NB4 (cell line): Measurements from ENCODE around the gene SMARCA2.

Experiments used
- DNase-seq: peaks from one replicate; pipeline ENCODE4 v3.0.0; 2010; ENCODE audit warnings: low read depth
- H3K4me3 ChIP-seq: one replicate; pipeline ENCODE4 v1.5.1; 2011; ENCODE audit warnings: mild to moderate bottlenecking, low read depth, low read length, moderate library complexity
- MYC ChIP-seq: IDR thresholded peaks from 2 replicates; pipeline ENCODE4 v1.6.1; 2011; ENCODE audit warnings: low read depth, low read length
- POLR2A ChIP-seq: IDR thresholded peaks from 2 replicates; pipeline ENCODE4 v1.6.1; 2011; ENCODE audit warnings: mild to moderate bottlenecking; ENCODE audit not compliant: insufficient read length; ENCODE audit errors: extremely low read depth
- TF ChIP-seq, protein P1 (sequence below): IDR thresholded peaks from 2 replicates; pipeline ENCODE4 v1.6.1; 2011; ENCODE audit warnings: low read depth, low read length
- TF ChIP-seq, protein P2 (sequence below): IDR thresholded peaks from one replicate; pipeline ENCODE4 v1.5.1; 2012; ENCODE audit warnings: low read depth, low read length

SMARCA2 gene

DNA sequence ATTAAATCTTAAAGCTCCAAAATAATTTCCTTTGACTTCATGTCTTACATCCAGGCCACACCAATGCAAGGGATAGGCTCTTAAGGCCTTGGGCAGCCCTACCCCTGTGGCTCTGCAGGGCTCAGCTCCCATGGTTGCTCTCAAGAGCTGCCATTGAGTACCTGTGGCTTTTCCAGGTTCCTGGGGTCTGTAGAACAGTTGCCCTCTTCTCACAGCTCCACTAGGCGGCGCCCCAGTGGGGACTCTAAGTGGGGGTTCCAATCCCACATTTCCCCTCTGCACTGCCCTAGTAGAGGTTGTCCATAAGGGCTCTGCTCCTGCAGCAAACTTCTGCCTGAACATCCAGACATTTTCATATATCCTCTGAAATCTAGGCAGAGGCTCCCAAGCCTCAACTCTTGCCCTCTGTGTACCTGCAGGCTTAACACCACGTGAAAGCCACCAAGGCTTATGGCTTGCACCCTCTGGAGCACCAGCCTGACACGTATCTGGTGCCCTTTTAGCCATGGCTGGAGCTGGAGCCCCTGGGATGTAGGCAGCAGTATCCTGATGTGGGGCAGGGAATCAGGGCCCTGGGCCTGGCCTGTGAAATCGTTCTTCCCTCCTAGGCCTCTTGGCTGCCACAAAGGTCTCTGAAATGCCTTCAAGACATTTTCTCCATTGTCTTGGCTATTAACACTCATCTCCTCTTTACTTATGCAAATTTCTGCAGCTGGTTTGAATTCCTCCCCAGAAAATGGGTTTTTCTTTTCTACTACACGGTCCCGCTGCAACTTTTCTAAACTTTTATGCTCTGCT, 185.1 kb downstream of the SMARCA2 start:
- no peak overlapping the region for H3K4me3 ChIP-seq
- DNase-seq: no peak
- TF ChIP-seq, protein P1, sequence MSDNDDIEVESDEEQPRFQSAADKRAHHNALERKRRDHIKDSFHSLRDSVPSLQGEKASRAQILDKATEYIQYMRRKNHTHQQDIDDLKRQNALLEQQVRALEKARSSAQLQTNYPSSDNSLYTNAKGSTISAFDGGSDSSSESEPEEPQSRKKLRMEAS: no peak
- TF ChIP-seq MYC (no peak), POLR2A (no peak)
- TF ChIP-seq, protein P2, sequence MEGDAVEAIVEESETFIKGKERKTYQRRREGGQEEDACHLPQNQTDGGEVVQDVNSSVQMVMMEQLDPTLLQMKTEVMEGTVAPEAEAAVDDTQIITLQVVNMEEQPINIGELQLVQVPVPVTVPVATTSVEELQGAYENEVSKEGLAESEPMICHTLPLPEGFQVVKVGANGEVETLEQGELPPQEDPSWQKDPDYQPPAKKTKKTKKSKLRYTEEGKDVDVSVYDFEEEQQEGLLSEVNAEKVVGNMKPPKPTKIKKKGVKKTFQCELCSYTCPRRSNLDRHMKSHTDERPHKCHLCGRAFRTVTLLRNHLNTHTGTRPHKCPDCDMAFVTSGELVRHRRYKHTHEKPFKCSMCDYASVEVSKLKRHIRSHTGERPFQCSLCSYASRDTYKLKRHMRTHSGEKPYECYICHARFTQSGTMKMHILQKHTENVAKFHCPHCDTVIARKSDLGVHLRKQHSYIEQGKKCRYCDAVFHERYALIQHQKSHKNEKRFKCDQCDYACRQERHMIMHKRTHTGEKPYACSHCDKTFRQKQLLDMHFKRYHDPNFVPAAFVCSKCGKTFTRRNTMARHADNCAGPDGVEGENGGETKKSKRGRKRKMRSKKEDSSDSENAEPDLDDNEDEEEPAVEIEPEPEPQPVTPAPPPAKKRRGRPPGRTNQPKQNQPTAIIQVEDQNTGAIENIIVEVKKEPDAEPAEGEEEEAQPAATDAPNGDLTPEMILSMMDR: peak; percentile 3

DNA sequence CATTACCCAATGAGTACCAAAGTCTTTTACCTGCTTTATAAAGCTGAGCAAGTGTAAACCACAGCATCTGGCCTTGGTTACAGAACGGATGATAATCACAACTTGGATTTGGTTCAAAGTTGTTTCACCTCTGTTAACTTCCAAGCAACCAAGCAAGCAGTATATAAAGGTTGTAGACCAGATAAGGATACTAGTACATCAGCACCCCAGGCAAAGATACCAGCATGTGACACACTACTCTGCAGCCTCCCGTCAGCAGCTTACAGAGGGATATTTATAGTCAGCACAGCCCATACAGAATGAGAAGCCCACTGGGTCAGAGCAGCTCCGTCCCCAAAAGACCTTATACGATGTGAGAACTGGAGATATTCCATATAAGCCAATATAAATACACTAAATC, 193.3 kb downstream of the SMARCA2 start:
- no peak for DNase-seq
- no peak for TF ChIP-seq MYC
- H3K4me3 ChIP-seq: no peak overlapping the region

DNA sequence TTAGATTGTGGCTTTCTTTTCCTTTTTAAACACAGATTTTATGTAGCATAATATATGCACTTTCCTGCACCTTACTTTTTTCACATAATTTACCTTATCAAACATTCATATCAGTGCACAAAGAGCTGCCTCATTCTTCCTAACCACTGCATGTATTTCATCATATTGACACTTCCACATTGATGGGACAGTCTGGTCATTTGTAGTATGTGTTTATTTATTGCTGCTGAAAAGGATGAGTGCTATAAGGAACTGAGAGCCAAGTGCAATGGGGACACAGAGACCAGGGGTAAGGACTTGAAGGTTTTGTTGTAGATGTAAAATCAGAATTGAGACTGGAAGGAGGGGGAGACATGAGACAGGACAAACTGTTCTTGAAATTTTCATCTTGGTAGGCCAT, 193.8 kb downstream of the SMARCA2 start:
- no peak overlapping the region for H3K4me3 ChIP-seq
- peak; percentile 44 for DNase-seq
- TF ChIP-seq, protein P1: no peak
- TF ChIP-seq, protein P2: no peak
- TF ChIP-seq POLR2A (no peak), MYC (no peak)

DNA sequence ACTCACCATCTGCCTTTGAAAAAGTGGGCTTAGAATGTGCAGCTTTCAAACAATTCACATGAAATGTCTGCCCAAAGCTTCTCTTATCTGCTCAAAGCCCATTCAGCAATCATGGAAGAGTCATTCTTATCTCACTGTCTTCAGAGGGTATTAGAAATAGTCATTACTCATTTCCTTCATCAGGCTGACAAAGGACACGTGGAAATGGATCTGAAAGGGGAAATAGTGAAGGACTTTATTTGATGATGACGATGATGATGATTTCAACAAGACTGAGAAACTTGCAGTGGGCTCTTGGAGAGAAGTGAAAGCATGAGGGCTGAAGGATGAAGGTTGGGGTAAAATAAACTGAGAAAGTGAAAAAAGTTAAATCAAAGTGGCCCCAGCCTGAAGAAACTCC, 194.3 kb downstream of the SMARCA2 start:
- H3K4me3 ChIP-seq: no peak overlapping the region
- no peak for TF ChIP-seq MYC
- TF ChIP-seq, protein P2: no peak
- TF ChIP-seq, protein P1: no peak
- no peak for TF ChIP-seq POLR2A
- DNase-seq: peak; percentile 22

DNA sequence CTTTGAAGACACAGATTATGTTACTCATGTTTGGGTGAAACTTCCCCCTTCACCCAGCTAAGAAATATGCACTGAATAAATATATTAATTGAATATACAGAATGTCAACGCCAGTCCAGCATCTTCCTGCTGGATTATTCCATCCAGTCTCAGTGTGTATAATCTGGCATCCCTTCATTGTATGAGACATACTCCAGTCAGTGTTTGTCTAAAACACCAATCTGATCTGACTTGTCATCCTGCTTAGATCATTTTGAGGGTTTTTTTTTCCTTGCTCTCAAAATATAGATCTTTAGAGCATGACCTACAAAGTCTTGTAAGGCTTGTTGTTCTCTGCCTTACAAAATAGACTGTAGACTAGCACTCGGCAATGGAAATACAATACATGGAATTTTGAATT, 195.1 kb downstream of the SMARCA2 start:
- TF ChIP-seq, protein P1: no peak
- TF ChIP-seq, protein P2: no peak
- no peak for TF ChIP-seq POLR2A
- no peak for TF ChIP-seq MYC

DNA sequence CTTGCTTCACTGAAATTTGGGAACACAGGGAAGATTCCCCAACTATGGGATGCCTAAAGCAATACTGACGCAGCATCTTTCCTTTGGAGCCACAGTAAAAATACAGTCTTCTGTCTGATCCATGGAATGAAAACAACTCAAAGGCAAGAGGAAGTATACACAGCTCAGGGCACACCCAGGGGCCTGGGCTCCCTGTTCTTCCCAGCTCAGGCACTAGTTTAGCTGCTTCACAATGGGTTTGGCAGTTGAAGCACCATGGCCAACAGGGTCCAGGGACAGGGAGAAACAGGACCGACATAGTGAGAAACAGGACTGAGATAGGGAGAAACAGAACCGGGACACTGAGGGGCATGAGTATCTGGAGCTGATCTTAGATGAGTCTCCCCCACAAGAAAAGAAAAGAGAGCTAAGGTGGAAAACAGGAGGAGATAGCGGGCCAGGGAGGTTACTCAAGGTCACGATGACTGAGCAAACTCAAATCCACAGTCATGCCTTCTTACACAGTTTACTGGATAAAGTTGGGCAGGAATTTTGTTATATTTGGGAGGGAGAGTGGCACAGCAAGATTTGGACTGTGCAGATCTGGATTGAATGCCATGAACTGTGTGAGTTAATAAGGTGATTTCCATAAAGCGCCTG, 198.8 kb downstream of the SMARCA2 start:
- H3K4me3 ChIP-seq: no peak overlapping the region
- DNase-seq: no peak
- TF ChIP-seq, protein P1: no peak
- TF ChIP-seq, protein P2: no peak

More for the DNA sequence above, 195.1 kb downstream of the SMARCA2 start:
- no peak overlapping the region for H3K4me3 ChIP-seq
- no peak for DNase-seq
